GM21737 (cell line): Measurements from ENCODE around the gene TBC1D2B.
"Not testable (repeated sequence)": the region's sequence is repeated elsewhere in the genome, so short reads cannot be mapped to it uniquely, and the experiment has no call there.

Experiments
- ATAC-seq: cut with Tn5 transposase; IDR thresholded peaks from one replicate; pipeline ENCODE4 v1.9.1; 2021; ENCODE audit warnings: mild to moderate bottlenecking, moderate library complexity; ENCODE audit not compliant: unreplicated experiment

The TBC1D2B gene

GRCh38 chr15:77958716-77959431, 118.6 kb downstream of the TBC1D2B start:
- not testable (repeated sequence) for ATAC-seq

- ATAC-seq: not testable (repeated sequence)
Observed at GRCh38 chr15:77958021-77958420, 119.5 kb downstream of the TBC1D2B start.

GRCh38 chr15:77953926-77954325, 123.6 kb downstream of the TBC1D2B start:
- ATAC-seq: peak; percentile 57

- not testable (repeated sequence) for ATAC-seq
Observed at GRCh38 chr15:77952928-77953446, 124.5 kb downstream of the TBC1D2B start.

- ATAC-seq: not testable (repeated sequence)
Observed at GRCh38 chr15:77951105-77951786, 126.3 kb downstream of the TBC1D2B start.

- ATAC-seq: not testable (repeated sequence)
Observed at GRCh38 chr15:77950470-77950869, 127.0 kb downstream of the TBC1D2B start.

GRCh38 chr15:77945566-77945965, 131.9 kb downstream of the TBC1D2B start:
- ATAC-seq: no peak
